Skin epidermis (tissue), 12 donors: ENCODE results near the gene DNAH17.
A peak's percentile ranks its signal among the peaks of the same experiment; 100 is the strongest.

Source experiments
- H3K27ac ChIP-seq, 21 experiments: fragments of 200-600 bp; sonication (generic) in 11 of 21; one replicate each; pipeline ENCODE4 v1.5.0; 2020; ENCODE audit warnings: mild to moderate bottlenecking in 3 of 21, inconsistent platforms in 2 of 21, moderate library complexity in 2 of 21
- H3K4me3 ChIP-seq, 7 experiments: fragments of 200-600 bp; sonication (generic) in 2 of 7; one replicate each; pipeline ENCODE4 v1.5.0; 2020; ENCODE audit warnings: inconsistent platforms in 2 of 7, mild to moderate bottlenecking in 2 of 7, moderate library complexity in 1 of 7

DNAH17 gene

GRCh38 chr17:78426293-78426879 lies 150.8 kb downstream of the DNAH17 start:
- Histone ChIP-seq H3K4me3 (no peak overlapping the region), H3K27ac (peak overlapping the region in 1 of 21 experiments; percentile 2)

DNA sequence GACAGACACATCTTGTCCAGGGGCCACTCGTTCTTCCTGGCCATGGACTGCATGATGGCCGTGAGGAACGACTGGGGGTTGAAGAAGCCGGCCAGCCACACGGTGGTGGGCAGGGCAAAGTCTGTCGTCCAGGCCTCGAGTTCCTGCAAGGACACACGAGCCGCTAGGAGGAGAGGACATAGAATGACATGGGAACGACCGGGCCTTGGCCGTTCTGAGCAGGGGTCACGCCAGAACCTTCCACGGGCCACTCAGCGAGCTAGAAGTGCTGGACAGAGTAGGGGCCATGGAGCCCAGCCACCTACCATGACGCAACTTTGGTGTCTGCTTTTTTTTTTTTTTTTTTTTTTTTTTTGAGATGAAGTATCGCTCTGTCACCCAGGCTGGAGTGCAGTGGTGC lies 151.8 kb downstream of the DNAH17 start:
- H3K4me3 ChIP-seq: no peak overlapping the region
- H3K27ac ChIP-seq: peak overlapping the region in 3 of 21 experiments; percentile 22 to 45 (median 43)

GRCh38 chr17:78423961-78424675 lies 153.1 kb downstream of the DNAH17 start:
- peak overlapping the region in 6 of 21 experiments; percentile 9 to 58 (median 35) for H3K27ac ChIP-seq
- no peak overlapping the region for H3K4me3 ChIP-seq

DNA sequence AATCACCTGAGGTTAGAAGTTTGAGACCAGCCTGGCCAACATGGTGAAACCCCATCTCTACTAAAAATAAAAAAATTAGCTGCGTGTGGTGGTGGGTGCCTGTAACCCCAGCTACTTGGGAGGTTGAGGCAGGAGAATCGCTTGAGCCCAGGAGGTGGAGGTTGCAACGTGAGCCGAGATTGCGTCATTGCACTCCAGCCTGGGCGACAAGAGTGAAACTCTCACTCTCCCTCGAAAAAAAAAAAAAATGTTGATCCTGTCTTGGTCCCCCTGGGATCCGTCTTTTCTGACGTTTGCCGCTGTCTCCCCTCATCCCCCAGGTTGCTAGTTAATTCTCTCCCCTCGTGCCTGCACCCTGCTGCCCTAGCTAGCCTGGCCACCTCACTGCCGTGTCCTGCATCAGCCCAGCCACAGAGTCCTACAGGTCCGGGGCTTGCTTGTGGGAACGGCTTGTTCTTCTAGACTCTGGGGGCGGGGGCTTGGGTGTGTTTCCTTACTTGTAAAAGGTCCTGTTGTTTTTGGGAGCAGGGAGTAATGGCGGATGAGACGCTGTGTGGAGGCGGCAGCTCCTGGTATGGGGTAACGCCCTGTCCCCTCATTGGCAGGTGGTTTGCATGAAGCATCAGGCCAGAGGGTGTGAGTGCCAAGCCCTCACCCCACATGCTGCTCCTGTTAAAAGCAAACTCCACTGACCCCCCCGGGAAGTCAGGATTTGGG lies 154.2 kb downstream of the DNAH17 start:
- peak overlapping the region in 5 of 21 experiments; percentile 9 to 58 (median 37) for H3K27ac ChIP-seq
- H3K4me3 ChIP-seq: no peak overlapping the region

- Histone ChIP-seq H3K27ac (no peak overlapping the region), H3K4me3 (no peak overlapping the region)
Measured at GRCh38 chr17:78422267-78422605, 155.0 kb downstream of the DNAH17 start.

GRCh38 chr17:78421534-78422266 lies 155.5 kb downstream of the DNAH17 start:
- H3K27ac ChIP-seq: peak overlapping the region in 6 of 21 experiments; percentile 1 to 62 (median 24)
- no peak overlapping the region for H3K4me3 ChIP-seq

DNA sequence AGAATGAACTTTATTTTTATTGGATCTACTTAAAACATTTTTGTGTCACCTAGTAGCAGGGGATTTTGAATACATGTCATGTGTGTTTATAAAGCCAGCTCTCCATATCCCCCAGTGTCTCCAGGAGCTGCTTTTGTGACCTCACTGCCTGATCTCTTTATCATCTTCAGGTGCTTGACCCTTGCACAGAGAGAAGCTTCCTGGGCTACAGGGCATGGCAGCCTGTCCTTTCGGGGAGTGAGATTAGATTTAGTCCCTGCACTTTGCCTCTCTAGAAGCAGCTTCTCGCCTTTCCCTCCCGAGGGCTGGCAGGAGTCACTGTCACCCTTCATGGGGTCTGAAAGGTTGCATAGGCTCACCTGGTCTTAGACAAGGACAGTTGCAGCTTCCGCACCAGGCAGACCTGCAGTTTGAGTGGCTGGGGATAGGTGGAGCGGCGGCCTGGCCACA lies 156.1 kb downstream of the DNAH17 start:
- Histone ChIP-seq H3K27ac (peak overlapping the region in 5 of 21 experiments; percentile 1 to 62 (median 25)), H3K4me3 (no peak overlapping the region)

- Histone ChIP-seq H3K4me3 (no peak overlapping the region), H3K27ac (peak overlapping the region in 15 of 21 experiments; percentile 5 to 73 (median 48))
Measured at GRCh38 chr17:78419970-78420815, 157.0 kb downstream of the DNAH17 start.

GRCh38 chr17:78418326-78419026 lies 158.7 kb downstream of the DNAH17 start:
- H3K27ac ChIP-seq: peak overlapping the region in 3 of 21 experiments; percentile 23 to 89 (median 63)

DNA sequence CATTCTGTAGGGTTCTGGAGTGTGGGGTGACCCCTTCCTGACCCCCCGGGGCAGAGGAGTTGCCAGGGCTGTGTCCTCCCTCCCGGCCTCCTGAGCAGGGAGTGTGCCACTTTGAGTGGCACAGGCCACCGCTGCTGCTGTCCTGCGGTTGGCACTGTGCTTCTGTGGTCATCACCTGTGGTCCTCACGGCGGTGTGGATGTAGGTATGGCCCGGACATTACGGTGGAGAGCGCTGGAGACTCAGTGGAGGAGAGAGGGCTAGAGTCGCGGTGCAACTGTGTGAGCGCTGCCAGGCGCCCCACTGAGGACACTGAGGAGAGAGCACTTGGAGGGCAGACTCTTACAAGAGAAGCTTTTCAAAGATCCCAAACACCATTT lies 159.7 kb downstream of the DNAH17 start:
- no peak overlapping the region for H3K4me3 ChIP-seq
- H3K27ac ChIP-seq: peak overlapping the region in 20 of 21 experiments; percentile 38 to 89 (median 80)

More at GRCh38 chr17:78418326-78419026, 158.7 kb downstream of the DNAH17 start:
- no peak overlapping the region for H3K4me3 ChIP-seq

GRCh38 chr17:78416791-78417530 lies 160.2 kb downstream of the DNAH17 start:
- Histone ChIP-seq H3K4me3 (no peak overlapping the region), H3K27ac (peak overlapping the region in 20 of 21 experiments; percentile 48 to 89 (median 80))

- Histone ChIP-seq H3K27ac (peak overlapping the region in 20 of 21 experiments; percentile 38 to 89 (median 80)), H3K4me3 (no peak overlapping the region)
Measured at GRCh38 chr17:78415821-78416711, 161.1 kb downstream of the DNAH17 start.

DNA sequence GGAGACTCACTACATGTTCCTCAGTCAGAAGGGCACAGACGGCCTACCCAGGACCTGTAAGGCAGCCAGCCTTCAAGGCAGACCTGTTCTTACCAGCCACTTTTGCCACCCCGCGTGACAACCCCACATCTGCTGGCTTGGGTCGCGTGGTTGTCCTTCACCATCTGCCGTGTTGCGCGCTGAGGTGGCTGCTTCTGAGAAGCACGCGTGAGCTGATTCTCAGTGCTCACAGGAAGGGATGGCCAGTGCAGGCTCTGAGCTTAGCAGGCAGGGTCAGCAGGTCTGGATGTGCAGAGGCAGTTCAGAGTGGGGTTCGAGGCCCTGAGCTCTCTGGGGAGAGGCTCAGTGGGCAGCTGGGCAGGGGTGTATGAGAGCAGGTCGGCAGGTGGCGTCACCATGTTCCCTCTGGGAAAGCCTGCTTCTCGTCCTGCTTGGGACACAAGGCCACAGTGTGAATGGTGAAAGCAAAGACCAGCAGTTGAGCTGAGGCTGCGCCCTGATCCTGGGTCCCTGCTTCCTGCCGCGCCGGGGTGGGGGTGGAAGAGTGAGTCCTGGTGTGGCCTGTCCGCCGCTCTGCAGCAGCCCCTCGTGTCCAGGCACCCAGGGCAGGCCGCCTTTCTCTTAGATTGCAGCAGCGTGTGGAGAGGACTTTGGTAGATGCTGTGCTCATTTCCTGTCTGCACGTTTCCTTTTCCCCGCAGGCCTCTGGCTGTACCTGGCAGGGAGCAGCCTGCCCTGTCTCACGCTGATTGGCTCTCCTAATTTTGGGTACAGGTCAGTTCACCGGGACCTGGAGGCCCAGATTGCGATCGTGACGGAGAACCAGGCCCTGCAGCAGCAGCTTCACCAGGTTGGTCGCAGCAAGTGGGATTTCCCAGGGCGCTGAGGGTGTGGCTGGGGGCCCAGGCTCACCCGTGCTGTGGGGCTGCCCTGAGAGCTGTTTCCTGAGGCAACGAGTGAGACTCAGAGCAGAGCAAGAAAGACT lies 162.7 kb downstream of the DNAH17 start:
- Histone ChIP-seq H3K27ac (peak overlapping the region in 19 of 21 experiments; percentile 2 to 89 (median 64)), H3K4me3 (no peak overlapping the region)

DNA sequence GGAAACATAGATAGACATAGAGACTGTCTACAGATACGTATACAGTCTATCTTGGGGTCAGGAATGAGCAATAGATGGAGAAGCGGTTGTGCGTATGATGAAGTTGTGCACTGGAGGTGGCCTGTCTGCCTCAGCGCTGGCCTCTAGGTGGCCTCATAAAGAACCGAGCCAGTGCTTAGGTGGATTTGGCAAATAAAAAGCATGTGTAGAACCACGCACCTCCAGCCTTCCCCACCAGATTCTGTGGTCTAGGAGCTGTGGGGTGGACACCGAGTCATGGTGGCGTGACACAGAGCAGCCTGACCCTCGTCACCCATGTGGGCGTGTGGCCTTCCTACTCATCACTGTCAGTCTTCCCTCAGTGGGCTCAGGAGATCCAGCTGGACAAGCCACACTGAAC lies 164.8 kb downstream of the DNAH17 start:
- Histone ChIP-seq H3K4me3 (no peak overlapping the region), H3K27ac (peak overlapping the region in 12 of 21 experiments; percentile 2 to 89 (median 55))

DNA sequence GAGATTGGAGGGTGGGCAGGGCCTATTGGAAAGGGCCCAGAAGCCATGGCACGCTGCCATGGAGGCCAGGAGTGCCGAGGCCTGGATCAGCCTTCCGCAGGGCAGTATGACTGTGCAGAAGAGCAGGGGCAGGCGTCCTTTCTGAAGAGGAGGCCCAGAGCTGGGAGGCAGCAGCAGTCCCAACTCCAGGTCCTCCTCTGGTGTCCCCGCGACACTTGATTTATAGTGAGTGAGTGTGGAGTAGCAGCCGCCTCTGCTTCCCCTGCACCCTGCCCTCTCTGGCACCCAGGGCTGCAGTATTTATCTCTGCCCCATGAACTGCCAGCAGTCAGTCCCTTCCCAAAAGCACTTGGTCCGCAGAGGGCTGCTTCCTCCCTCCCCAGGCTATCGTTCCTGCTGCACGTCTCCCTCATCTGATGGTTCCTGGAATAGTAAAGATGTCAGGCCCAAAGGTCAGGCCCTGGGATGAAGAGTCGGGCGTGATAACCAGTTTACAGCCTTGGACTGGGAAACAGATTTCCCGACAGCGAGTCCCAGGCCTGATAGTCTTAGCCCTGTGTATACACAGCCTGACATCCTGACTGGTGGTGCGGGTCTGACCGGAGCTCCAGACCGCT lies 165.8 kb downstream of the DNAH17 start:
- Histone ChIP-seq H3K4me3 (no peak overlapping the region), H3K27ac (peak overlapping the region in 5 of 21 experiments; percentile 10 to 89 (median 31))
